Mesothelial cell of epicardium (in vitro differentiated cells): ENCODE results near the gene LRRC49. TPM values are rescaled to one million over a fixed set of nuclear protein-coding genes. Genes with fewer than 3 reads are reported as not detected.

Experiments used
- DNase-seq, 2 experiments: peaks; one replicate each; pipeline ENCODE4 v3.0.0; 2021; ENCODE audit warnings: low spot score in 2 of 2; ENCODE audit not compliant: unreplicated experiment in 2 of 2
- H3K27ac Mint-ChIP-seq: 2 replicates; pipeline ENCODE4 v1.8.0; 2021; ENCODE audit warnings: mixed read lengths
- H3K27me3 Mint-ChIP-seq: 2 replicates; pipeline ENCODE4 v1.8.0; 2021; ENCODE audit warnings: low read depth, mixed read lengths
- H3K36me3 Mint-ChIP-seq: 2 replicates; pipeline ENCODE4 v1.8.0; 2021; ENCODE audit warnings: mixed read lengths
- H3K4me1 Mint-ChIP-seq: 2 replicates; pipeline ENCODE4 v1.8.0; 2021; ENCODE audit warnings: mixed read lengths
- H3K4me3 Mint-ChIP-seq: 2 replicates; pipeline ENCODE4 v1.8.0; 2021; ENCODE audit warnings: mild to moderate bottlenecking, moderate library complexity, mixed read lengths
- H3K9me3 Mint-ChIP-seq: 2 replicates; pipeline ENCODE4 v1.8.0; 2021; ENCODE audit warnings: mixed read lengths
- CTCF ChIP-seq: fragments of 200-600 bp; sonication (generic); IDR thresholded peaks from one replicate; pipeline ENCODE4 v1.5.0; 2021; ENCODE audit warnings: antibody characterized with exemption; ENCODE audit not compliant: unreplicated experiment
- total RNA-seq: library from RNA; stranded (reverse); gene quantifications from 3 replicates; pipeline ENCODE4 v1.2.1, GENCODE V29; 2021

LRRC49 gene
- total RNA-seq, 1 donor from 2014 or later = 25.5 TPM

DNA sequence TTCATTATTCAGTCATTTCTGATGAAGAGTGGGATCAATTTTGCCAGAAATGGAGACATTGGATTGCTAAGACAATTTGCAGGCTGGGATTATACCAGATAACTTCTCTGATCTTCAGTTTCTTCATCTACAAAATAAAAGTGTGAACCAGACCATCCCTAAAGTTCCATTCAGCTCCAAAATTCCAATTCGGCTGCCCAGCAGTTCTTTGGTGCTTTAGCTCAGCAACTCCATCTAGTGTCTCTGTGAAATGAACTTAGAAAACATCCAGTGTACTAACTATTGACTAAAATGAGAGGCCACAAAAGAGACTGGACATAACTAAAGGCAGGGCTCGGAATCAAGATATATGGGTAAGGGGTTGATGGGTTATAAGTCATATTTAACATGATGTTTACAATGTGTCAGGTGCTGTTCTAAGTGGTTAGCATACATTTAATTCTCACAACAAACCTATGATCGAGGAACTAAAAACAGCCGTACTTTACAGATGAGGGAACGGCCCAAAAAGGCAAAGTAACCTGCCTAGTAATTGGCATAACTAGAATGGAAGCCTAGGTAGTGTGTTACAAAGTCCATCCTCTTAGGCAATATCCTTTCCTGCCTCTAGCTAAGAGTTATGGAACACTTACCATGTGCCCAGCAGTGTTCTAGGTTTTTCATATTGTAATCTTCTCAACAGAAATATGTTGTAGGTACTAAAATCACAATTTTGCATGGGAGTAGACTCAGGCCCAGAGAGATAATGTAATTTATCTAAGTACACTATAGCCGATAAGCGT is 17.4 kb upstream of the LRRC49 start:
- H3K9me3 Mint-ChIP-seq = peaks cover 10% of the 10 kb centered on the region

GRCh38 chr15:70876011-70876410 is 16.6 kb upstream of the LRRC49 start:
- TF ChIP-seq CTCF = no peak
- DNase-seq = no peak
- Mint-ChIP-seq H3K4me1 (no peaks in the 10 kb centered on the region), H3K4me3 (no peak overlapping the region), H3K36me3 (peaks cover 5% of the 10 kb centered on the region), H3K9me3 (peaks cover 10% of the 10 kb centered on the region), H3K27ac (no peak overlapping the region), H3K27me3 (no peaks in the 10 kb centered on the region)

More for the DNA sequence above, 17.4 kb upstream of the LRRC49 start:
- H3K27ac Mint-ChIP-seq = no peak overlapping the region
- peaks cover 6% of the 10 kb centered on the region for H3K36me3 Mint-ChIP-seq
- H3K27me3 Mint-ChIP-seq = no peaks in the 10 kb centered on the region
- no peak for TF ChIP-seq CTCF
- DNase-seq = no peak
- H3K4me3 Mint-ChIP-seq = no peak overlapping the region
- peaks cover 1% of the 10 kb centered on the region for H3K4me1 Mint-ChIP-seq

GRCh38 chr15:70876683-70877082 is 15.9 kb upstream of the LRRC49 start:
- no peak for TF ChIP-seq CTCF
- H3K4me3 Mint-ChIP-seq = no peak overlapping the region
- peaks cover 5% of the 10 kb centered on the region for H3K36me3 Mint-ChIP-seq
- H3K9me3 Mint-ChIP-seq = peaks cover 10% of the 10 kb centered on the region
- no peaks in the 10 kb centered on the region for H3K27me3 Mint-ChIP-seq
- DNase-seq = no peak
- no peaks in the 10 kb centered on the region for H3K4me1 Mint-ChIP-seq
- H3K27ac Mint-ChIP-seq = no peak overlapping the region

GRCh38 chr15:70879401-70879800 is 13.2 kb upstream of the LRRC49 start:
- H3K4me1 Mint-ChIP-seq = no peaks in the 10 kb centered on the region
- peaks cover 3% of the 10 kb centered on the region for H3K36me3 Mint-ChIP-seq
- no peaks in the 10 kb centered on the region for H3K27me3 Mint-ChIP-seq
- TF ChIP-seq CTCF = no peak
- no peak for DNase-seq
- H3K27ac Mint-ChIP-seq = no peak overlapping the region
- H3K4me3 Mint-ChIP-seq = no peak overlapping the region
- no peaks in the 10 kb centered on the region for H3K9me3 Mint-ChIP-seq

GRCh38 chr15:70880781-70881180 is 11.8 kb upstream of the LRRC49 start:
- H3K4me3 Mint-ChIP-seq = no peak overlapping the region
- no peaks in the 10 kb centered on the region for H3K4me1 Mint-ChIP-seq
- no peak for TF ChIP-seq CTCF
- no peak overlapping the region for H3K27ac Mint-ChIP-seq
- peaks cover 3% of the 10 kb centered on the region for H3K36me3 Mint-ChIP-seq
- no peaks in the 10 kb centered on the region for H3K9me3 Mint-ChIP-seq
- H3K27me3 Mint-ChIP-seq = no peaks in the 10 kb centered on the region
- no peak for DNase-seq
